AG04450 (cell line): ENCODE measurements around the gene FILIP1L. TPM values are rescaled to one million over a fixed set of nuclear protein-coding genes. Genes with fewer than 3 reads are reported as not detected.

Source experiments
- CTCF ChIA-PET: fragments of 300-600, 350-600 bp; formaldehyde crosslinking; extraction: SDS; loops from one replicate; lab custom pipeline; 2022; ENCODE audit warnings: antibody characterized with exemption, inconsistent platforms; lab: Charles Lee
- POLR2A ChIA-PET: fragments of 350-600 bp; formaldehyde crosslinking; extraction: SDS; loops from one replicate; lab custom pipeline; 2021; ENCODE audit warnings: antibody characterized with exemption, inconsistent platforms; lab: Yijun Ruan, JAX
- DNase-seq: peaks from one replicate; pipeline ENCODE4 v3.0.0-alpha.2; 2011; ENCODE audit warnings: low read depth, low spot score
- H3K27ac ChIP-seq: one replicate; pipeline ENCODE4 v1.5.1; 2012; ENCODE audit warnings: low read depth, low read length, control low read depth
- H3K27me3 ChIP-seq: one replicate; pipeline ENCODE4 v1.6.0; 2012; ENCODE audit warnings: low read length; ENCODE audit not compliant: control insufficient read depth, insufficient read depth
- H3K4me3 ChIP-seq: 2 replicates; pipeline ENCODE4 v1.5.1; 2011; ENCODE audit warnings: mild to moderate bottlenecking, low read depth, low read length, control low read depth
- H3K9me3 ChIP-seq: 2 replicates; pipeline ENCODE4 v1.5.1; 2012; ENCODE audit warnings: low read length; ENCODE audit not compliant: control insufficient read depth, insufficient read depth
- CTCF ChIP-seq: IDR thresholded peaks from 2 replicates; pipeline ENCODE4 v1.5.1; 2011; ENCODE audit warnings: low read depth, low read length, control low read depth, inconsistent platforms
- polyA plus RNA-seq: library from polyadenylated mRNA; depleted of rRNA; stranded (reverse); fragments of >200 nt; gene quantifications from 2 replicates; pipeline ENCODE4 v1.2.3, GENCODE V29; 2011

The FILIP1L gene
- polyA plus RNA-seq, 1 experiment, result 75.5 TPM

- no peak for DNase-seq
- ChIA-PET CTCF (interaction anchor here (0.8 to 1.7 kb wide), 2 partner anchors 9 to 437 kb away, joined by 4 to 10 read pairs; no protein-coding TSS in a partner anchor), POLR2A (no interaction called here)
- Histone ChIP-seq H3K9me3 (no peaks in the 10 kb centered on the region), H3K27me3 (no peaks in the 10 kb centered on the region), H3K27ac (peak overlapping the region; percentile 47), H3K4me3 (peak overlapping the region; percentile 85)
- no peak for TF ChIP-seq CTCF
Measured at GRCh38 chr3:99817047-99817436, 297.3 kb downstream of the FILIP1L start.

- Histone ChIP-seq H3K27me3 (no peaks in the 10 kb centered on the region), H3K27ac (no peak overlapping the region), H3K9me3 (no peaks in the 10 kb centered on the region), H3K4me3 (no peak overlapping the region)
- ChIA-PET POLR2A (no interaction called here), CTCF (interaction anchor here (0.6 to 1.9 kb wide), 2 partner anchors 23 to 637 kb away, joined by 3 to 4 read pairs; no protein-coding TSS in a partner anchor)
- no peak for TF ChIP-seq CTCF
- no peak for DNase-seq
Measured at GRCh38 chr3:99810403-99810802, 303.9 kb downstream of the FILIP1L start.

GRCh38 chr3:99809565-99809964 is 304.7 kb downstream of the FILIP1L start:
- Histone ChIP-seq H3K27ac (no peak overlapping the region), H3K27me3 (no peaks in the 10 kb centered on the region), H3K4me3 (no peak overlapping the region), H3K9me3 (peaks cover 7% of the 10 kb centered on the region)
- no peak for TF ChIP-seq CTCF
- no peak for DNase-seq
- CTCF ChIA-PET, result interaction anchor here (0.6 to 2.3 kb wide), 5 partner anchors 34 to 786 kb away, joined by 3 to 17 read pairs (median 9); no protein-coding TSS in a partner anchor
- POLR2A ChIA-PET, result no interaction called here

GRCh38 chr3:99808163-99808794 is 306.0 kb downstream of the FILIP1L start:
- ChIA-PET POLR2A (no interaction called here), CTCF (interaction anchor here (0.6 to 2.3 kb wide), 26 partner anchors 9 to 1582 kb away, joined by 3 to 17 read pairs (median 4); partner anchors contain the start of gene CMSS1)
- Histone ChIP-seq H3K9me3 (peaks cover 8% of the 10 kb centered on the region), H3K4me3 (no peak overlapping the region), H3K27me3 (no peaks in the 10 kb centered on the region), H3K27ac (no peak overlapping the region)
- DNase-seq, result peak; percentile 71
- peak; percentile 93 for TF ChIP-seq CTCF

GRCh38 chr3:99805160-99805559 is 309.1 kb downstream of the FILIP1L start:
- no peak for TF ChIP-seq CTCF
- CTCF ChIA-PET, result interaction anchor here (1.8 kb wide), 1 partner anchor 811 kb away, joined by 4 read pairs; no protein-coding TSS in a partner anchor
- POLR2A ChIA-PET, result no interaction called here
- Histone ChIP-seq H3K27ac (no peak overlapping the region), H3K27me3 (no peaks in the 10 kb centered on the region), H3K4me3 (no peak overlapping the region), H3K9me3 (peaks cover 8% of the 10 kb centered on the region)
- DNase-seq, result no peak
